SK-N-MC (cell line): ENCODE measurements around the gene LRRD1.
"Not testable (repeated sequence)": the region's sequence is repeated elsewhere in the genome, so short reads cannot be mapped to it uniquely, and the experiment has no call there.

Experiments used
- EZH2 ChIP-seq: fragments of 200-600 bp; sonication (generic); IDR thresholded peaks from one replicate; pipeline ENCODE4 v1.6.1; 2017; ENCODE audit warnings: antibody characterized with exemption
- FOXP2 ChIP-seq: optimal IDR thresholded peaks from 2 replicates; pipeline ENCODE3; 2011; ENCODE audit warnings: mild to moderate bottlenecking, moderate library complexity; ENCODE audit not compliant: insufficient read depth; ENCODE audit errors: extremely low read length, control extremely low read depth
- POLR2AphosphoS5 ChIP-seq: IDR thresholded peaks from 2 replicates; pipeline ENCODE4 v1.6.1; 2012; ENCODE audit warnings: mild to moderate bottlenecking, low read depth, low read length, borderline replicate concordance

DNA sequence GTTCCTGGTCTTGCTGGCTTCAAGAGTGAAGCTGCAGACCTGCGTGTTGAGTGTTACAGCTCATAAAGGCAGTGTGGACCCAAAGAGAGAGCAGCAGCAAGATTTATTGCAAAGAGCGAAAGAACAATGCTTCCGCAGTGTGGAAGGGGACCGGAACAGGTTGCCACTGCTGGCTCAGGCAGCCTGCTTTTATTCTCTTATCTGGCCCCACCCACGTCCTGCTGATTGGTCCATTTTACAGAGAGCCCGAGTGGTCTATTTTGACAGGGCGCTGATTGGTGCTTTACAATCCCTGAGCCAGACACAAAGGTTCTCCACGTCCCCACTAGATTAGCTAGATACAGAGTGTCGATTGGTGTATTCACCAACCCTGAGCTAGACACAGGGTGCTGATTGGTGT is 36.2 kb downstream of the LRRD1 start:
- TF ChIP-seq EZH2, POLR2AphosphoS5, FOXP2: not testable (repeated sequence)
